Liver (tissue), 9 donors: ENCODE measurements around the gene CPSF3. TPM values are rescaled to one million over a fixed set of nuclear protein-coding genes. Genes with fewer than 3 reads are reported as not detected.

ENCODE experiments used
- DNase-seq: peaks from one replicate; pipeline ENCODE4 v3.0.0-alpha.2; 2017; ENCODE audit warnings: low spot score
- H3K27ac ChIP-seq, 2 donors: one replicate each; pipeline ENCODE4 v1.7.0; 2013; ENCODE audit warnings: inconsistent platforms in 2 of 2, low read length in 2 of 2, control low read depth in 1 of 2, low read depth in 1 of 2, mild to moderate bottlenecking in 1 of 2
- H3K27me3 ChIP-seq, 4 donors: one replicate each; pipeline versions ENCODE4 v1.6.1 to v1.7.0; 2013; ENCODE audit warnings: low read length in 3 of 4, inconsistent platforms in 1 of 4, mild to moderate bottlenecking in 1 of 4, moderate library complexity in 1 of 4; ENCODE audit not compliant: control insufficient read depth in 4 of 4, insufficient read depth in 4 of 4
- H3K36me3 ChIP-seq, 4 donors: one replicate each; pipeline versions ENCODE4 v1.6.1 to v1.7.0; 2013; ENCODE audit warnings: low read length in 3 of 4, mild to moderate bottlenecking in 3 of 4, low read depth in 1 of 4, moderate library complexity in 1 of 4; ENCODE audit not compliant: control insufficient read depth in 4 of 4, insufficient read depth in 3 of 4
- H3K4me1 ChIP-seq, 4 donors: one replicate each; pipeline versions ENCODE4 v1.6.1 to v1.7.0; 2013; ENCODE audit warnings: low read length in 3 of 4, mild to moderate bottlenecking in 3 of 4, moderate library complexity in 1 of 4; ENCODE audit not compliant: control insufficient read depth in 4 of 4, insufficient read depth in 4 of 4
- H3K4me3 ChIP-seq, 3 donors: one replicate each; pipeline versions ENCODE4 v1.6.1 to v1.7.0; 2013; ENCODE audit warnings: low read length in 3 of 3, control low read depth in 1 of 3, low read depth in 1 of 3, mild to moderate bottlenecking in 1 of 3
- H3K9ac ChIP-seq, 2 donors: one replicate each; pipeline ENCODE4 v1.7.0; 2013; ENCODE audit warnings: low read length in 2 of 2, mild to moderate bottlenecking in 2 of 2, moderate library complexity in 2 of 2, control low read depth in 1 of 2, low read depth in 1 of 2
- H3K9me3 ChIP-seq, 4 donors: one replicate each; pipeline versions ENCODE4 v1.6.1 to v1.7.0; 2013; ENCODE audit warnings: low read length in 3 of 4; ENCODE audit not compliant: control insufficient read depth in 4 of 4
- ATF3 ChIP-seq: IDR thresholded peaks from 2 replicates; pipeline ENCODE4 v1.6.1; 2016; ENCODE audit warnings: antibody characterized with exemption
- EGR1 ChIP-seq, 2 donors: IDR thresholded peaks; 2 replicates each; pipeline ENCODE4 v1.6.1; 2016 to 2018; ENCODE audit warnings: antibody characterized with exemption in 2 of 2, low read depth in 2 of 2
- FOXA2 ChIP-seq: IDR thresholded peaks from 2 replicates; pipeline ENCODE4 v1.6.1; 2016; ENCODE audit warnings: antibody characterized with exemption
- HNF4A ChIP-seq, 2 donors: conservative IDR thresholded peaks; 2 replicates each; pipeline ENCODE4 v1.6.1; 2016; ENCODE audit warnings: antibody characterized with exemption in 2 of 2, mild to moderate bottlenecking in 2 of 2
- HNF4G ChIP-seq: IDR thresholded peaks from 2 replicates; pipeline ENCODE4 v1.6.1; 2016; ENCODE audit warnings: antibody characterized with exemption
- MAX ChIP-seq: IDR thresholded peaks from 2 replicates; pipeline ENCODE4 v1.6.1; 2016; ENCODE audit warnings: antibody characterized with exemption
- NR2F2 ChIP-seq: IDR thresholded peaks from 2 replicates; pipeline ENCODE4 v1.6.1; 2016; ENCODE audit warnings: antibody characterized with exemption
- REST ChIP-seq: IDR thresholded peaks from 2 replicates; pipeline ENCODE4 v1.6.1; 2016; ENCODE audit warnings: antibody characterized with exemption, mild to moderate bottlenecking
- RXRA ChIP-seq, 2 donors: IDR thresholded peaks; 2 replicates each; pipeline ENCODE4 v1.6.1; 2017 to 2018; ENCODE audit warnings: antibody characterized with exemption in 2 of 2, mild to moderate bottlenecking in 1 of 2
- TAF1 ChIP-seq: conservative IDR thresholded peaks from 2 replicates; pipeline ENCODE4 v1.6.1; 2016; ENCODE audit warnings: antibody characterized with exemption, mild to moderate bottlenecking
- YY1 ChIP-seq: IDR thresholded peaks from 2 replicates; pipeline ENCODE4 v1.6.1; 2016; ENCODE audit warnings: antibody characterized with exemption, mild to moderate bottlenecking
- ZBTB33 ChIP-seq: IDR thresholded peaks from 2 replicates; pipeline ENCODE4 v1.6.1; 2016; ENCODE audit warnings: antibody characterized with exemption
- WGBS: extraction: QIAGEN DNeasy Blood & Tissue Kit; methylation state at CpG from one replicate; pipeline ENCODE4 v1.1.7; 2013; 5-methylcytosine and 5-hydroxymethylcytosine counted together
- polyA plus RNA-seq, 2 donors: library from polyadenylated mRNA; stranded (reverse) in 1 of 2; unstranded in 1 of 2; fragments of 200-250 nt in 1 of 2; fragments of >200 nt in 1 of 2; fragmentation: Nextera tagmentation in 1 of 2; extraction: Ambion mirVana in 1 of 2; gene quantifications; one replicate each; pipeline versions ENCODE4 v1.2.1 to v1.2.3, GENCODE V29; 2013 to 2015
- total RNA-seq, 2 donors: library from RNA; depleted of rRNA; stranded (reverse); fragments of >200 nt; gene quantifications; one replicate each; pipeline ENCODE4 v1.2.3, GENCODE V29; 2014
- donor health status: healthy.
- donor health status: healthy.
- donor health status: healthy.
- donor health status: healthy.
- donor health status: healthy.

CPSF3 gene
- total and polyA plus RNA-seq, 4 donors = 8.7 to 32.2 (median 16.9) TPM

GRCh38 chr2:9382604-9383235, 40.7 kb upstream of the CPSF3 start:
- 97% methylated on average over 6 of the region's 6 CpGs for WGBS
- no peaks in the 10 kb centered on the region for H3K36me3 ChIP-seq
- no peak overlapping the region for H3K27ac ChIP-seq
- H3K4me1 ChIP-seq = no peaks in the 10 kb centered on the region
- TF ChIP-seq HNF4G = no peak
- TF ChIP-seq TAF1 = no peak
- no peak for TF ChIP-seq HNF4A (conservative IDR thresholded peaks at IDR 0.05)
- no peak for TF ChIP-seq ZBTB33
- TF ChIP-seq REST = no peak
- TF ChIP-seq NR2F2 = no peak
- no peak for TF ChIP-seq FOXA2
- no peak for TF ChIP-seq EGR1 (IDR thresholded peaks at IDR 0.05; ENCODE audit: low read depth in 2 of 2)
- TF ChIP-seq ATF3 = no peak
- no peak for TF ChIP-seq RXRA (IDR thresholded peaks at IDR 0.05)
- no peak for TF ChIP-seq YY1
- H3K4me3 ChIP-seq = no peak overlapping the region
- H3K27me3 ChIP-seq = no peaks in the 10 kb centered on the region
- no peak overlapping the region for H3K9ac ChIP-seq
- no peak for DNase-seq
- H3K9me3 ChIP-seq = no peaks in the 10 kb centered on the region

GRCh38 chr2:9384521-9384920, 38.9 kb upstream of the CPSF3 start:
- no peak for DNase-seq
- peaks cover 0 to 4% (median 0%) of the 10 kb centered on the region in 4 donors for H3K36me3 ChIP-seq

More at GRCh38 chr2:9384521-9384920, 38.9 kb upstream of the CPSF3 start:
- TF ChIP-seq MAX (no peak), EGR1 (IDR thresholded peaks at IDR 0.05; ENCODE audit: low read depth in 2 of 2) (no peak)
- no peaks in the 10 kb centered on the region for H3K27me3 ChIP-seq
- no peaks in the 10 kb centered on the region for H3K4me1 ChIP-seq
- no peak overlapping the region for H3K4me3 ChIP-seq
- H3K9ac ChIP-seq = no peak overlapping the region
- no peak overlapping the region for H3K27ac ChIP-seq
- no peaks in the 10 kb centered on the region for H3K9me3 ChIP-seq
- 97% methylated on average over 4 of the region's 4 CpGs for WGBS
